ENCODE measurements around the gene CDC42BPB.

DNA sequence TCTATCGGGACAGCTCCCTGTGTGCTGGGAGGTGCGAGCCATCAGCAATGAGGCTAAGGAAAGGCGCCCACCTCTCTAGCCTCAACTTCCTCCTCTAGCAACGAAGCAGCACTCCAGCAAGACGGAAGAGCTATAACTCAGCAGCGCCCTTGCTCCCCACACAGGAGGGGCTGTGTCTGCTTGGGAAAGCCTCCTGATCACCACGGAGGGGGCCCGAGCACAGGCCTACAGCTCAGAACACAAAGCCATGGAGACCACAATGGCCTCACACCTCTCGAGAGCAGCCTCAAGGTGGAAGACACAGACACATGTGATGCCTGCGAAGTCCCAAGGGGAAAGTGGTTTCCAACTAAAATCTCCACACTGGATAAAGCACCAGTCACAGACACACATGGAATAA, 60.4 kb downstream of the CDC42BPB start:
- TF ChIP-seq ATM (IDR thresholded peaks at IDR 0.05; ENCODE audit: borderline replicate concordance), result no peak
- TF ChIP-seq FOXO4 (CRISPR knock-in tag; conservative IDR thresholded peaks at IDR 0.05), result no peak
- TF ChIP-seq, protein P1, sequence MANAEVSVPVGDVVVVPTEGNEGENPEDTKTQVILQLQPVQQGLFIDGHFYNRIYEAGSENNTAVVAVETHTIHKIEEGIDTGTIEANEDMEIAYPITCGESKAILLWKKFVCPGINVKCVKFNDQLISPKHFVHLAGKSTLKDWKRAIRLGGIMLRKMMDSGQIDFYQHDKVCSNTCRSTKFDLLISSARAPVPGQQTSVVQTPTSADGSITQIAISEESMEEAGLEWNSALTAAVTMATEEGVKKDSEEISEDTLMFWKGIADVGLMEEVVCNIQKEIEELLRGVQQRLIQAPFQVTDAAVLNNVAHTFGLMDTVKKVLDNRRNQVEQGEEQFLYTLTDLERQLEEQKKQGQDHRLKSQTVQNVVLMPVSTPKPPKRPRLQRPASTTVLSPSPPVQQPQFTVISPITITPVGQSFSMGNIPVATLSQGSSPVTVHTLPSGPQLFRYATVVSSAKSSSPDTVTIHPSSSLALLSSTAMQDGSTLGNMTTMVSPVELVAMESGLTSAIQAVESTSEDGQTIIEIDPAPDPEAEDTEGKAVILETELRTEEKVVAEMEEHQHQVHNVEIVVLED (CRISPR knock-in tag; IDR thresholded peaks at IDR 0.05; ENCODE audit: borderline replicate concordance), result no peak
- TF ChIP-seq, protein P2, sequence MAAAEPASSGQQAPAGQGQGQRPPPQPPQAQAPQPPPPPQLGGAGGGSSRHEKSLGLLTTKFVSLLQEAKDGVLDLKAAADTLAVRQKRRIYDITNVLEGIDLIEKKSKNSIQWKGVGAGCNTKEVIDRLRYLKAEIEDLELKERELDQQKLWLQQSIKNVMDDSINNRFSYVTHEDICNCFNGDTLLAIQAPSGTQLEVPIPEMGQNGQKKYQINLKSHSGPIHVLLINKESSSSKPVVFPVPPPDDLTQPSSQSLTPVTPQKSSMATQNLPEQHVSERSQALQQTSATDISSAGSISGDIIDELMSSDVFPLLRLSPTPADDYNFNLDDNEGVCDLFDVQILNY (CRISPR knock-in tag; conservative IDR thresholded peaks at IDR 0.05), result no peak
- TF ChIP-seq POLR2A (IDR thresholded peaks at IDR 0.05; ENCODE audit: insufficient read depth in 1 of 2, low read depth in 2 of 2, low read length in 2 of 2), result no peak
- TF ChIP-seq ZNF253 (CRISPR knock-in tag; IDR thresholded peaks at IDR 0.05; ENCODE audit: borderline replicate concordance), result no peak
- no peak for TF ChIP-seq ZKSCAN1 (IDR thresholded peaks at IDR 0.05; ENCODE audit: low read length)
- no peak for TF ChIP-seq ZFX (CRISPR knock-in tag; IDR thresholded peaks at IDR 0.05; ENCODE audit: low read depth)
